Mucosa of gallbladder (tissue), 1 donor: ENCODE data around the gene HSF4. TPM values are rescaled to one million over a fixed set of nuclear protein-coding genes. Genes with fewer than 3 reads are reported as not detected.

Source experiments
- total RNA-seq: library from RNA; stranded (reverse); gene quantifications from one replicate; pipeline ENCODE4 v1.2.1, GENCODE V29; 2021
- donor health status: DM: no; HTN: no; CAD: no.

HSF4 gene
- total RNA-seq, 1 donor from 2014 or later: 51.3 TPM

Other genes starting within 250 kb of the HSF4 start
- 8.7 TPM for gene CDH16, start 245.9 kb upstream of the HSF4 start, total RNA-seq
- gene RRAD, start 239.2 kb upstream of the HSF4 start, total RNA-seq: 9.4 TPM
- 84.5 TPM for gene CIAO2B, start 230.3 kb upstream of the HSF4 start, total RNA-seq
- 187 TPM for gene CES2, start 229.2 kb upstream of the HSF4 start, total RNA-seq
- gene CES3, start 203.5 kb upstream of the HSF4 start, total RNA-seq: 5.2 TPM
- gene CES4A, start 176.2 kb upstream of the HSF4 start, total RNA-seq: 19.4 TPM
- 40.9 TPM for gene CBFB, start 135.6 kb upstream of the HSF4 start, total RNA-seq
- gene PHAF1, start 54.8 kb upstream of the HSF4 start, total RNA-seq: 14.2 TPM
- 14.1 TPM for gene B3GNT9, start 13.7 kb upstream of the HSF4 start, total RNA-seq
- gene TRADD, start 4.8 kb upstream of the HSF4 start, total RNA-seq: 38.2 TPM
- gene FBXL8, start 4.8 kb upstream of the HSF4 start, total RNA-seq: 24.6 TPM
- gene NOL3, start 5.8 kb downstream of the HSF4 start, total RNA-seq: 79.0 TPM
- gene MATCAP1, start 19.2 kb downstream of the HSF4 start, total RNA-seq: 68.4 TPM
- gene EXOC3L1, start 25.4 kb downstream of the HSF4 start, total RNA-seq: 3.2 TPM
- 54.9 TPM for gene E2F4, start 27.4 kb downstream of the HSF4 start, total RNA-seq
- 68.3 TPM for gene ELMO3, start 34.4 kb downstream of the HSF4 start, total RNA-seq
- 46.9 TPM for gene TMEM208, start 62.4 kb downstream of the HSF4 start, total RNA-seq
- 46.4 TPM for gene FHOD1, start 82.7 kb downstream of the HSF4 start, total RNA-seq
- gene SLC9A5, start 84.2 kb downstream of the HSF4 start, total RNA-seq: 3.2 TPM
- 6.7 TPM for gene PLEKHG4, start 114.8 kb downstream of the HSF4 start, total RNA-seq
- gene KCTD19, start 162.0 kb downstream of the HSF4 start, total RNA-seq: 0.37 TPM
- gene LRRC36, start 162.1 kb downstream of the HSF4 start, total RNA-seq: 2.1 TPM
- 12.3 TPM for gene TPPP3, start 228.8 kb downstream of the HSF4 start, total RNA-seq